ENCODE measurements around the gene GRAMD1C.

Gene GRAMD1C

DNA sequence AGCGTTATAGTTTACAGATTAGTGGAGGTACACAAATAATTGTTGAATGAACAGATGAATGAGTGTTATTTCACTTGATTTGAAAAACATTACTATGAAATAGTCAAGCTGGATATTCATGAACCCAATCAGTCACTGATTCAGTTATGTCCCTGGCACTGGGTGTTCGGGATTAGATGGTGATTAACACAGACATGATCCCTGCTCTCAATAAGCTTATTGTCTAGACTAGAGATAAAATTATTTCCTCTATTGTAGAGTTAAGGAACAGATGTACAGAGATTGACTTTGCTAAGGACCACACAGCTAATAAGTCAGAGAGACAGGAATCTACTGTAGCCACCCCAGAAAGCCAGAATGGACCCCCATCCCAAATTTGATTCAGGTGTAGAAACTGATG lies 963 bp downstream of the GRAMD1C start:
- Histone ChIP-seq H4K20me1 (ENCODE audit: low read depth, low read length) (no peaks in the 10 kb centered on the region), H3K9me2 (replicated peaks; ENCODE audit: insufficient read depth, low read length) (no peaks in the 10 kb centered on the region), H3K27ac (ENCODE audit: low read depth, low read length) (no peak overlapping the region), H3K9ac (ENCODE audit: low read length) (peak overlapping the region; percentile 66), H3F3A (ENCODE audit: insufficient read depth) (no peaks in the 10 kb centered on the region), H3K4me3 (ENCODE audit: insufficient read depth, low read length, poor library complexity, severe bottlenecking) (peak overlapping the region; percentile 68), H3K4me2 (ENCODE audit: low read depth, low read length, poor library complexity, severe bottlenecking) (peak overlapping the region; percentile 66), H3K27me3 (ENCODE audit: low read length) (no peaks in the 10 kb centered on the region), H2AFZ (ENCODE audit: low read depth, low read length, severe bottlenecking) (peak overlapping the region; percentile 98), H3K36me3 (ENCODE audit: low read length) (no peaks in the 10 kb centered on the region), H3K79me2 (ENCODE audit: insufficient read depth, low read length) (no peaks in the 10 kb centered on the region), H3K9me3 (ENCODE audit: insufficient read depth, low read length) (no peaks in the 10 kb centered on the region)
- TF ChIP-seq EZH2phosphoT487 (conservative IDR thresholded peaks at IDR 0.05; ENCODE audit: low read length) = no peak
- TF ChIP-seq, protein P1, sequence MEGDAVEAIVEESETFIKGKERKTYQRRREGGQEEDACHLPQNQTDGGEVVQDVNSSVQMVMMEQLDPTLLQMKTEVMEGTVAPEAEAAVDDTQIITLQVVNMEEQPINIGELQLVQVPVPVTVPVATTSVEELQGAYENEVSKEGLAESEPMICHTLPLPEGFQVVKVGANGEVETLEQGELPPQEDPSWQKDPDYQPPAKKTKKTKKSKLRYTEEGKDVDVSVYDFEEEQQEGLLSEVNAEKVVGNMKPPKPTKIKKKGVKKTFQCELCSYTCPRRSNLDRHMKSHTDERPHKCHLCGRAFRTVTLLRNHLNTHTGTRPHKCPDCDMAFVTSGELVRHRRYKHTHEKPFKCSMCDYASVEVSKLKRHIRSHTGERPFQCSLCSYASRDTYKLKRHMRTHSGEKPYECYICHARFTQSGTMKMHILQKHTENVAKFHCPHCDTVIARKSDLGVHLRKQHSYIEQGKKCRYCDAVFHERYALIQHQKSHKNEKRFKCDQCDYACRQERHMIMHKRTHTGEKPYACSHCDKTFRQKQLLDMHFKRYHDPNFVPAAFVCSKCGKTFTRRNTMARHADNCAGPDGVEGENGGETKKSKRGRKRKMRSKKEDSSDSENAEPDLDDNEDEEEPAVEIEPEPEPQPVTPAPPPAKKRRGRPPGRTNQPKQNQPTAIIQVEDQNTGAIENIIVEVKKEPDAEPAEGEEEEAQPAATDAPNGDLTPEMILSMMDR (IDR thresholded peaks at IDR 0.05; ENCODE audit: insufficient read depth, low read length, poor library complexity, severe bottlenecking) = no peak

DNA sequence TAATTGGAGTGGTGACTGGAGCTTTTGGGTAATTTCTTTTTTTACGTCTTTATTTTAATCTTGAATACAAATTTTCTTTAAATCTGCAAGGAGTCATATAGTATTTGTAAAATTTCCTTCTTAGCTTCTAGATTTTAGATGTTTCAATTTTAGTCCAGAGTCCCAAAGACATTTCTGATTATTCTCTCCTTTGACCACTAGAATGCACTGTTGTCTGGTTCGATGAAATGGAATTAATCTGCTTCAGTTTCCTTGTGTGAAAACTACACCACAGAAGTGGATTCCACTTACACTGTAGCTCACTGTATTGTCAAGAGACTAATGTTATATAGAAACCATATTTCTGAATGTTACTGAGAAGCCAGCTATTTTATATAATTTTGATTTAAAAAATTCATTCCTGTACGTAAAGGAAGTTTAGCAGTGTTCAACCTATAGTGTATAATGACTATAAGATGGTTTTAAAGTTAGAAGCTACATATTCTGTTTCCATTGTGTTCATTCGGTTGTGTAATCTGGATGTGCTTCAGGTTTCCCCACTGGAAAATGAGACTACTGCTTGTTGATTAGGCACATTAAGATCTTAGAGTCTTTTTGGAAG lies 6.1 kb downstream of the GRAMD1C start:
- H3K36me3 ChIP-seq (ENCODE audit: low read length) = no peaks in the 10 kb centered on the region
- H3K9me2 ChIP-seq (replicated peaks; ENCODE audit: insufficient read depth, low read length) = no peaks in the 10 kb centered on the region
- H3K9me3 ChIP-seq (ENCODE audit: insufficient read depth, low read length) = no peaks in the 10 kb centered on the region
- no peaks in the 10 kb centered on the region for H3F3A ChIP-seq (ENCODE audit: insufficient read depth)
- no peak overlapping the region for H3K9ac ChIP-seq (ENCODE audit: low read length)
- H3K27me3 ChIP-seq (ENCODE audit: low read length) = no peaks in the 10 kb centered on the region
- H3K79me2 ChIP-seq (ENCODE audit: insufficient read depth, low read length) = no peaks in the 10 kb centered on the region
- H4K20me1 ChIP-seq (ENCODE audit: low read depth, low read length) = no peaks in the 10 kb centered on the region
- H3K4me3 ChIP-seq (ENCODE audit: insufficient read depth, low read length, poor library complexity, severe bottlenecking) = no peak overlapping the region
- no peak overlapping the region for H3K27ac ChIP-seq (ENCODE audit: low read depth, low read length)
- no peak overlapping the region for H2AFZ ChIP-seq (ENCODE audit: low read depth, low read length, severe bottlenecking)
- no peak for TF ChIP-seq EZH2phosphoT487 (conservative IDR thresholded peaks at IDR 0.05; ENCODE audit: low read length)
- TF ChIP-seq, protein P1 (IDR thresholded peaks at IDR 0.05; ENCODE audit: insufficient read depth, low read length, poor library complexity, severe bottlenecking) = peak; percentile 77
- no peak overlapping the region for H3K4me2 ChIP-seq (ENCODE audit: low read depth, low read length, poor library complexity, severe bottlenecking)

DNA sequence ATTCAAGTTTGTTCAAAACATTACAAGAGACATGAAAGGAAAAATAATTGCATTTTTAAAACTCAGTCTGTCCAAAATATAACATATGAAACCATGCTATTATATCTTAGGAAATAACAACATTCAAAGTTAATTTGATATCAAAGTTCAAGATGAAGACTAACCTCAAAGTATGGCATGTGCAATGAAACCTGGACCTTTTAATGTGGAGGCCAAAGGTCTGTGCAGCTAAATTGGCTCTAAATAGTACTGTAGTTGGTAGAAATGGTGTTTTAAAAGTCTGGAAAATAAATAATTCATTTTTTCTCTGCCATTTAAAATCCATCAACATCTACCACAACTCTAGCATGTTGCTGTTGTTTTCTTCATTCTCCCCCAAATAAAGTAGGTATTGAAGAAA lies 8.7 kb downstream of the GRAMD1C start:
- no peaks in the 10 kb centered on the region for H4K20me1 ChIP-seq (ENCODE audit: low read depth, low read length)
- no peaks in the 10 kb centered on the region for H3K79me2 ChIP-seq (ENCODE audit: insufficient read depth, low read length)
- no peak overlapping the region for H3K9ac ChIP-seq (ENCODE audit: low read length)
- no peak overlapping the region for H2AFZ ChIP-seq (ENCODE audit: low read depth, low read length, severe bottlenecking)
- H3K4me2 ChIP-seq (ENCODE audit: low read depth, low read length, poor library complexity, severe bottlenecking) = no peak overlapping the region
- no peaks in the 10 kb centered on the region for H3K9me3 ChIP-seq (ENCODE audit: insufficient read depth, low read length)
- no peak for TF ChIP-seq EZH2phosphoT487 (conservative IDR thresholded peaks at IDR 0.05; ENCODE audit: low read length)
- TF ChIP-seq, protein P1 (IDR thresholded peaks at IDR 0.05; ENCODE audit: insufficient read depth, low read length, poor library complexity, severe bottlenecking) = no peak
- H3K27ac ChIP-seq (ENCODE audit: low read depth, low read length) = no peak overlapping the region
- H3K9me2 ChIP-seq (replicated peaks; ENCODE audit: insufficient read depth, low read length) = no peaks in the 10 kb centered on the region
- H3K4me3 ChIP-seq (ENCODE audit: insufficient read depth, low read length, poor library complexity, severe bottlenecking) = no peak overlapping the region
- no peaks in the 10 kb centered on the region for H3K27me3 ChIP-seq (ENCODE audit: low read length)
- no peaks in the 10 kb centered on the region for H3F3A ChIP-seq (ENCODE audit: insufficient read depth)
- no peaks in the 10 kb centered on the region for H3K36me3 ChIP-seq (ENCODE audit: low read length)

Data from SU-DHL-6 (cell line).